ENCODE measurements around the gene RASL10B. TPM values are rescaled to one million over a fixed set of nuclear protein-coding genes. Genes with fewer than 3 reads are reported as not detected.

The RASL10B gene
- total and polyA plus RNA-seq, 11 donors: 7.6 to 78.7 (median 12.2) TPM

DNA sequence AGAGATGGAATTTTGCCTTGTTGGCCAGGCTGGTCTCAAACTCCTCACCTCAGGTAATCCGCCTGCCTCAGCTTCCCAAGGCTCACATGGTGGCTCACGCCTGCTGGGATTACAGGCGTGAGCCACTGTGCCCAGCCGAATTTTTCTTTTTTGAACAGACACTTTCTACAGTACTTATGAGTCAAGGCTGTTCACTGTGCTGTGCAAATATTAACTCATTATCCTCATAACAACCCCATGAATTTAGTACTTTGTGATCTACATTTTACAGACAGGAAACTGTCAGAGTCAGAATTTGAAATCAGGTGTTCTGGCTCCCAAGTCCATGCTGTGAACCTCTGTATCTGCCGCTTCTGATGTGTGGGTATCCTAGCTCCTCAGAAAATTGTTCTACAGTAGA, 25.7 kb upstream of the RASL10B start:
- Histone ChIP-seq H3K27ac (no peak overlapping the region), H3K27me3 (no peaks in the 10 kb centered on the region), H3K4me3 (no peak overlapping the region), H3K36me3 (peaks cover 0 to 26% (median 19%) of the 10 kb centered on the region in 9 donors), H3K4me1 (peaks cover 0 to 29% (median 15%) of the 10 kb centered on the region in 12 donors), H3K9me3 (no peaks in the 10 kb centered on the region)
- DNase-seq: no peak
- no peak for TF ChIP-seq POLR2A (IDR thresholded peaks at IDR 0.05)
- TF ChIP-seq, protein P1, sequence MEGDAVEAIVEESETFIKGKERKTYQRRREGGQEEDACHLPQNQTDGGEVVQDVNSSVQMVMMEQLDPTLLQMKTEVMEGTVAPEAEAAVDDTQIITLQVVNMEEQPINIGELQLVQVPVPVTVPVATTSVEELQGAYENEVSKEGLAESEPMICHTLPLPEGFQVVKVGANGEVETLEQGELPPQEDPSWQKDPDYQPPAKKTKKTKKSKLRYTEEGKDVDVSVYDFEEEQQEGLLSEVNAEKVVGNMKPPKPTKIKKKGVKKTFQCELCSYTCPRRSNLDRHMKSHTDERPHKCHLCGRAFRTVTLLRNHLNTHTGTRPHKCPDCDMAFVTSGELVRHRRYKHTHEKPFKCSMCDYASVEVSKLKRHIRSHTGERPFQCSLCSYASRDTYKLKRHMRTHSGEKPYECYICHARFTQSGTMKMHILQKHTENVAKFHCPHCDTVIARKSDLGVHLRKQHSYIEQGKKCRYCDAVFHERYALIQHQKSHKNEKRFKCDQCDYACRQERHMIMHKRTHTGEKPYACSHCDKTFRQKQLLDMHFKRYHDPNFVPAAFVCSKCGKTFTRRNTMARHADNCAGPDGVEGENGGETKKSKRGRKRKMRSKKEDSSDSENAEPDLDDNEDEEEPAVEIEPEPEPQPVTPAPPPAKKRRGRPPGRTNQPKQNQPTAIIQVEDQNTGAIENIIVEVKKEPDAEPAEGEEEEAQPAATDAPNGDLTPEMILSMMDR (IDR thresholded peaks at IDR 0.05): no peak
- ATAC-seq: no peak
- intact Hi-C loops (cut with DNase I): no loop called here
- WGBS, 4 donors: 76 to 92% (median 81%) methylated on average over 5 of the region's 5 CpGs

DNA sequence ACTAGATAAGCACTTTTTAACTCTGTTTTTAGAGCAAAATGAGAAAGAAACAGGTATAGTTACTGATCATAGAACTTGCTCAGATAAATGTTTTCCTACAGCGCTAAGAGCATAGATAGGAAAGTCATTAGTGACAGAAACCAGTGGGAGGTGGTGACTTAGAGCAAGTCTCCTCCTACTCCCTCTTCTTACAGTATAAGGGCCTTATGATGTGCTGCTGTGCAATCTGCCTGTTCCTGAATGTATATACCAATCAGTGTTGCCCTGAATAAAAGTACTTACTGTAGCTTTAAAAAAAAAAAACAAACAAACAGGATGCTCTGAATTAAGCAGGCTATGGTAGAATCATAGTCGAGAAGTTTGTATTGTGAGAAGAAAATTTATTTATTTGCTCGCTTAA, 23.3 kb upstream of the RASL10B start:
- peaks cover 0 to 44% (median 26%) of the 10 kb centered on the region in 9 donors for H3K36me3 ChIP-seq
- no peak for ATAC-seq
- WGBS, 4 donors: 62 to 77% (median 65%) methylated on average over 3 of the region's 3 CpGs
- H3K4me3 ChIP-seq: no peak overlapping the region
- no peaks in the 10 kb centered on the region for H3K9me3 ChIP-seq
- H3K27ac ChIP-seq: no peak overlapping the region
- H3K27me3 ChIP-seq: no peaks in the 10 kb centered on the region
- intact Hi-C loops (cut with DNase I): no loop called here
- DNase-seq: no peak
- peaks cover 3 to 48% (median 23%) of the 10 kb centered on the region in 12 donors for H3K4me1 ChIP-seq
- no peak for TF ChIP-seq POLR2A (IDR thresholded peaks at IDR 0.05)
- TF ChIP-seq, protein P1 (IDR thresholded peaks at IDR 0.05): no peak

DNA sequence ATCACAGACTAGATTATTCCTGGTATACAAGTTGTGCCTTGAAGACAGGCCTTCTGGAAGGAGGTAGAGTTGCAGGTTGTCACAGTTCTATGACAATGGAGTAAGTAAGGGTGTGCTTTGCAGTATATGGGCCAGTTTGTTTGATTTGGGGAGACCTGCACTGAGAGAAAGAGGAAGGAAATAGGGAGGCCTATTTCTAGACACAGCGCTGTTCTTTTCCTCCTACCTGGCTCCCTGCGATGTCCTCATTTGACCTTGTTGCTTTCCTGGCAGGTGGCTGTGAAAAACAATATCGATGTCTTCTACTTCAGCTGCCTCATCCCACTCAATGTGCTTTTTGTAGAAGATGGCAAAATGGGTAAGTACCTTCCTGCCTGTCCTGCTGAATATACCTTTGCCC, 22.5 kb upstream of the RASL10B start:
- DNase-seq (no peak), ATAC-seq (no peak)
- Histone ChIP-seq H3K4me3 (no peak overlapping the region), H3K4me1 (peaks cover 3 to 56% (median 28%) of the 10 kb centered on the region in 12 donors), H3K27ac (peak overlapping the region in 3 of 12 donors; percentile 8 to 21 (median 11)), H3K36me3 (peaks cover 0 to 52% (median 26%) of the 10 kb centered on the region in 9 donors), H3K27me3 (no peaks in the 10 kb centered on the region), H3K9me3 (no peaks in the 10 kb centered on the region)
- intact Hi-C loops (cut with DNase I): no loop called here
- TF ChIP-seq, protein P1 (IDR thresholded peaks at IDR 0.05): no peak
- TF ChIP-seq POLR2A (IDR thresholded peaks at IDR 0.05): no peak
- 26 to 49% (median 27%) methylated on average over 3 of the region's 3 CpGs for WGBS, 4 donors

DNA sequence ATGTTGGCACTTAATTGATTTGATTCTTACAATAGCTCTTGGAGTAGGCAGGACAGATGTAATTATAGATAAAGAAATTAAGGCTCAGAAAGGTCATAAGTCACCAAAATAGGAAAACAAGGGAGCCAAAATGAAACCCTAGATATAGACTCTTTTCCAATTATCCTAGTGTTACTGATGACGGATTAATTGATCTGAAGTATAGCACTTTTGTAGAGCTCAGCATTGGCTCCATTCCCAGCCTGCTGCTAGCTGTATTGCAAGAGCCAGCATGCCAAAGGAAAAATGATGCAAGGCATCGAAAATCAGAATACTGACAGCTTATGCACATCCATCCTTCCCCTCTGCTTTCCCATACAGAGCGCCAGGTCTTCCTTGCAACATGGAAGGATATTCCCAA, 21.6 kb upstream of the RASL10B start:
- peaks cover 0 to 58% (median 29%) of the 10 kb centered on the region in 9 donors for H3K36me3 ChIP-seq
- WGBS, 4 donors: 61 to 73% (median 69%) methylated on average over 3 of the region's 3 CpGs
- no peaks in the 10 kb centered on the region for H3K27me3 ChIP-seq
- peaks cover 3 to 64% (median 33%) of the 10 kb centered on the region in 12 donors for H3K4me1 ChIP-seq
- H3K9me3 ChIP-seq: no peaks in the 10 kb centered on the region
- ATAC-seq (no peak), DNase-seq (peak in 2 of 5 donors; percentile 30 to 31)
- no peak overlapping the region for H3K4me3 ChIP-seq
- no peak overlapping the region for H3K27ac ChIP-seq
- TF ChIP-seq, protein P1 (IDR thresholded peaks at IDR 0.05): no peak
- TF ChIP-seq POLR2A (IDR thresholded peaks at IDR 0.05): no peak
- intact Hi-C loops (cut with DNase I): no loop called here
